MM.1S (cell line): ENCODE measurements around the gene TET2.

Experiments used
- DNase-seq: peaks from one replicate; pipeline ENCODE4 v3.0.0-alpha.2; 2015
- H2AFZ ChIP-seq: fragments of 300-600 bp; sonication (generic); 2 replicates; pipeline ENCODE4 v1.6.0; 2016; ENCODE audit warnings: antibody characterized with exemption, low read length
- H3F3A ChIP-seq: fragments of 300-600 bp; sonication (generic); 2 replicates; pipeline ENCODE4 v1.6.1; 2016; ENCODE audit warnings: mild to moderate bottlenecking, antibody characterized with exemption, low read length, moderate library complexity, mixed read lengths; ENCODE audit not compliant: insufficient read depth
- H3K27ac ChIP-seq: fragments of 300-600 bp; sonication (generic); 2 replicates; pipeline ENCODE4 v1.5.1; 2016; ENCODE audit warnings: mild to moderate bottlenecking, low read length
- H3K27me3 ChIP-seq: fragments of 300-600 bp; sonication (generic); replicated peaks from 2 replicates; pipeline ENCODE4 v1.6.0; 2016; ENCODE audit warnings: low read length; ENCODE audit not compliant: insufficient read depth
- H3K36me3 ChIP-seq: fragments of 300-600 bp; sonication (generic); replicated peaks from 2 replicates; pipeline ENCODE4 v1.6.1; 2016; ENCODE audit warnings: mild to moderate bottlenecking, low read length, mixed read lengths; ENCODE audit not compliant: insufficient read depth
- H3K4me1 ChIP-seq: fragments of 300-600 bp; sonication (generic); 2 replicates; pipeline ENCODE4 v1.6.1; 2016; ENCODE audit warnings: low read length, mixed read lengths
- H3K4me2 ChIP-seq: fragments of 300-600 bp; sonication (generic); 2 replicates; pipeline ENCODE4 v1.6.0; 2016; ENCODE audit warnings: low read depth, low read length
- H3K4me3 ChIP-seq: fragments of 300-600 bp; sonication (generic); 2 replicates; pipeline ENCODE4 v1.5.1; 2016; ENCODE audit warnings: low read length, mixed read lengths
- H3K79me2 ChIP-seq: fragments of 300-600 bp; sonication (generic); 2 replicates; pipeline ENCODE4 v1.6.1; 2016; ENCODE audit warnings: mixed run types, low read length, mixed read lengths
- H3K9ac ChIP-seq: fragments of 300-600 bp; sonication (generic); 2 replicates; pipeline ENCODE4 v1.6.1; 2016; ENCODE audit warnings: low read length, mixed read lengths
- H3K9me2 ChIP-seq: fragments of 300-600 bp; sonication (generic); replicated peaks from 2 replicates; pipeline ENCODE4 v1.6.1; 2016; ENCODE audit warnings: mild to moderate bottlenecking, low read length, mixed read lengths; ENCODE audit not compliant: insufficient read depth
- H3K9me3 ChIP-seq: fragments of 300-600 bp; sonication (generic); replicated peaks from 2 replicates; pipeline ENCODE4 v1.6.1; 2016; ENCODE audit warnings: mild to moderate bottlenecking, low read length, mixed read lengths; ENCODE audit not compliant: insufficient read depth
- H4K20me1 ChIP-seq: fragments of 300-600 bp; sonication (generic); 2 replicates; pipeline ENCODE4 v1.6.1; 2016; ENCODE audit warnings: mild to moderate bottlenecking, low read length, moderate library complexity, mixed read lengths; ENCODE audit not compliant: insufficient read depth
- EZH2 ChIP-seq: fragments of 300-600 bp; sonication (generic); optimal IDR thresholded peaks from 2 replicates; pipeline ENCODE3; 2017; ENCODE audit warnings: low read depth, mild to moderate bottlenecking, antibody characterized with exemption, low read length, mixed read lengths
- EZH2phosphoT487 ChIP-seq: fragments of 300-600 bp; sonication (generic); IDR thresholded peaks from 2 replicates; pipeline ENCODE4 v1.6.1; 2018; ENCODE audit warnings: antibody characterized with exemption, low read length
- TF ChIP-seq, protein P1 (sequence below): fragments of 300-600 bp; sonication (generic); IDR thresholded peaks from 2 replicates; pipeline ENCODE4 v1.5.1; 2016; ENCODE audit warnings: antibody characterized with exemption, low read length, mixed read lengths

TET2 gene

DNA sequence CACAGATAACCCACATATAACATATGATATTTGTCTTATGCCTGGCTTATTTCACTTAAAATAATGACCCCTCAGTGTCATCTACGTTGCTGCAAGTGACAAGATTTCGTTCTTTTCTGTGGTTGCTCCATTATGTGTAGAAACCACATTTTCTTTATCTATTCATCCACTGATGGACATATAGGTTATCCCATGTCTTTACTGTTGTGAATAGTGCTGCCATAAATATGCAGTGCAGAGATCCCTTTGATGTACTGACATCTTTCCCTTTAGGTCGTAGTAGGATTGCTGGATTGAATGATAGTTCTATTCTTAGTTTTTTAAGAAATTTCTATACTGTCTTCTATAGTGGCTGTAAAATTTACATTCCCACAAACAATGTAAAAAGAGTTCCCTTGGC lies 135.8 kb downstream of the TET2 start:
- Histone ChIP-seq H3K9ac (no peak overlapping the region), H2AFZ (no peak overlapping the region), H3K27me3 (no peaks in the 10 kb centered on the region), H3K4me2 (no peak overlapping the region), H3K4me1 (no peaks in the 10 kb centered on the region), H3K79me2 (no peaks in the 10 kb centered on the region), H3K9me2 (no peaks in the 10 kb centered on the region), H3K36me3 (no peaks in the 10 kb centered on the region), H3K4me3 (no peak overlapping the region), H4K20me1 (no peaks in the 10 kb centered on the region), H3K9me3 (no peaks in the 10 kb centered on the region), H3K27ac (no peak overlapping the region), H3F3A (0 out of 2 replicates have a peak, but pooled peaks cover 3% of the 10 kb centered on the region)
- TF ChIP-seq EZH2 (no peak), EZH2phosphoT487 (no peak)
- TF ChIP-seq, protein P1, sequence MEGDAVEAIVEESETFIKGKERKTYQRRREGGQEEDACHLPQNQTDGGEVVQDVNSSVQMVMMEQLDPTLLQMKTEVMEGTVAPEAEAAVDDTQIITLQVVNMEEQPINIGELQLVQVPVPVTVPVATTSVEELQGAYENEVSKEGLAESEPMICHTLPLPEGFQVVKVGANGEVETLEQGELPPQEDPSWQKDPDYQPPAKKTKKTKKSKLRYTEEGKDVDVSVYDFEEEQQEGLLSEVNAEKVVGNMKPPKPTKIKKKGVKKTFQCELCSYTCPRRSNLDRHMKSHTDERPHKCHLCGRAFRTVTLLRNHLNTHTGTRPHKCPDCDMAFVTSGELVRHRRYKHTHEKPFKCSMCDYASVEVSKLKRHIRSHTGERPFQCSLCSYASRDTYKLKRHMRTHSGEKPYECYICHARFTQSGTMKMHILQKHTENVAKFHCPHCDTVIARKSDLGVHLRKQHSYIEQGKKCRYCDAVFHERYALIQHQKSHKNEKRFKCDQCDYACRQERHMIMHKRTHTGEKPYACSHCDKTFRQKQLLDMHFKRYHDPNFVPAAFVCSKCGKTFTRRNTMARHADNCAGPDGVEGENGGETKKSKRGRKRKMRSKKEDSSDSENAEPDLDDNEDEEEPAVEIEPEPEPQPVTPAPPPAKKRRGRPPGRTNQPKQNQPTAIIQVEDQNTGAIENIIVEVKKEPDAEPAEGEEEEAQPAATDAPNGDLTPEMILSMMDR, result no peak
- no peak for DNase-seq

DNA sequence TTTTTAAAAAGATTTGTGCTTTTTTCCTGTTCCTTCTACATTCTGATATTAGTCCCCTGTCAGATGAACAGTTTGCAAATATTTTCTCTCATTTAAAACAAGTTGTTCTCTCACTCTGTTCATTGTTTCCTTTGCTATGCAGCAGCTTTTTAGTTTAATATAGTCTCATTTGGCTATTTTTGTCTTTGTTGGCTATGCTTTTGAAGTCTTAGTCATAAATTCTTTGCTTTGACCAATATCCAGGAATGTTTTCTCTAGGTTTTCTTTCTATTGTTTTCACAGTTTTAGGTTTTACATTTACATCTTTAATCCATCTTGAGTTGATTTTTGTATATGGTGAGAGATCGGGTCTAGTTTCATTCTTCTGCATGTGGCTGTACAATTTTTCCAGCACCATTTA lies 136.8 kb downstream of the TET2 start:
- no peaks in the 10 kb centered on the region for H3K9me3 ChIP-seq
- no peak overlapping the region for H2AFZ ChIP-seq
- H3K4me1 ChIP-seq, result no peaks in the 10 kb centered on the region
- H4K20me1 ChIP-seq, result no peaks in the 10 kb centered on the region
- TF ChIP-seq EZH2phosphoT487, result no peak
- no peak for TF ChIP-seq EZH2
- TF ChIP-seq, protein P1, result no peak
- H3K4me2 ChIP-seq, result no peak overlapping the region
- no peak overlapping the region for H3K4me3 ChIP-seq
- no peaks in the 10 kb centered on the region for H3K27me3 ChIP-seq
- H3K27ac ChIP-seq, result no peak overlapping the region
- H3K36me3 ChIP-seq, result no peaks in the 10 kb centered on the region
- H3K9ac ChIP-seq, result no peak overlapping the region
- H3K79me2 ChIP-seq, result no peaks in the 10 kb centered on the region
- 0 out of 2 replicates have a peak, but pooled peaks cover 3% of the 10 kb centered on the region for H3F3A ChIP-seq
- H3K9me2 ChIP-seq, result no peaks in the 10 kb centered on the region
- no peak for DNase-seq

DNA sequence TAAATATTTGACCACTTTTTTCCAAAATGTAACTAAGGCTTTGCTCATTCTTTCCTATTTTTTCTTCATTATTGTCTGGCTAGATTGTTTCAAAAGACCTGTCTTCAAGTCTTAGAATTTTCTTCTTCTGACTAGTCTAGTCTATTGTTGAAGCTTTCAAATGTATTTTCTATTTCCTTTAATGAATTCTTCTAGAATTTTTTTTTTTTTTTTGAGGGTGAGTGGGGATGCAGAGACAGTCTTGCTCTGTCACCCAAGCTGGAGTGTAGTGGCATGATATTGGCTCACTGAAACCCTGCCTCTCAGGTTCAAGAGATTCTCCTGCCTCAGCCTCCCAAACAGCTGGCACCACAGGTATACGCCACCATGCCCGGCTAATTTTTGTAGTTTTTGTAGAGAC lies 141.4 kb downstream of the TET2 start:
- H3K36me3 ChIP-seq, result no peaks in the 10 kb centered on the region
- H3K4me2 ChIP-seq, result no peak overlapping the region
- H3K9me3 ChIP-seq, result no peaks in the 10 kb centered on the region
- H3K9ac ChIP-seq, result no peak overlapping the region
- 0 out of 2 replicates have a peak, but pooled peaks cover 3% of the 10 kb centered on the region for H3F3A ChIP-seq
- H3K9me2 ChIP-seq, result no peaks in the 10 kb centered on the region
- H2AFZ ChIP-seq, result no peak overlapping the region
- no peak for DNase-seq
- TF ChIP-seq EZH2phosphoT487 (no peak), EZH2 (no peak)
- TF ChIP-seq, protein P1, result no peak
- no peak overlapping the region for H3K4me3 ChIP-seq
- no peaks in the 10 kb centered on the region for H3K4me1 ChIP-seq
- no peaks in the 10 kb centered on the region for H3K79me2 ChIP-seq
- H3K27ac ChIP-seq, result no peak overlapping the region
- H3K27me3 ChIP-seq, result no peaks in the 10 kb centered on the region
- no peaks in the 10 kb centered on the region for H4K20me1 ChIP-seq
